ENCODE results near the gene EMC9.

EMC9 gene, protein sequence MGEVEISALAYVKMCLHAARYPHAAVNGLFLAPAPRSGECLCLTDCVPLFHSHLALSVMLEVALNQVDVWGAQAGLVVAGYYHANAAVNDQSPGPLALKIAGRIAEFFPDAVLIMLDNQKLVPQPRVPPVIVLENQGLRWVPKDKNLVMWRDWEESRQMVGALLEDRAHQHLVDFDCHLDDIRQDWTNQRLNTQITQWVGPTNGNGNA

DNA sequence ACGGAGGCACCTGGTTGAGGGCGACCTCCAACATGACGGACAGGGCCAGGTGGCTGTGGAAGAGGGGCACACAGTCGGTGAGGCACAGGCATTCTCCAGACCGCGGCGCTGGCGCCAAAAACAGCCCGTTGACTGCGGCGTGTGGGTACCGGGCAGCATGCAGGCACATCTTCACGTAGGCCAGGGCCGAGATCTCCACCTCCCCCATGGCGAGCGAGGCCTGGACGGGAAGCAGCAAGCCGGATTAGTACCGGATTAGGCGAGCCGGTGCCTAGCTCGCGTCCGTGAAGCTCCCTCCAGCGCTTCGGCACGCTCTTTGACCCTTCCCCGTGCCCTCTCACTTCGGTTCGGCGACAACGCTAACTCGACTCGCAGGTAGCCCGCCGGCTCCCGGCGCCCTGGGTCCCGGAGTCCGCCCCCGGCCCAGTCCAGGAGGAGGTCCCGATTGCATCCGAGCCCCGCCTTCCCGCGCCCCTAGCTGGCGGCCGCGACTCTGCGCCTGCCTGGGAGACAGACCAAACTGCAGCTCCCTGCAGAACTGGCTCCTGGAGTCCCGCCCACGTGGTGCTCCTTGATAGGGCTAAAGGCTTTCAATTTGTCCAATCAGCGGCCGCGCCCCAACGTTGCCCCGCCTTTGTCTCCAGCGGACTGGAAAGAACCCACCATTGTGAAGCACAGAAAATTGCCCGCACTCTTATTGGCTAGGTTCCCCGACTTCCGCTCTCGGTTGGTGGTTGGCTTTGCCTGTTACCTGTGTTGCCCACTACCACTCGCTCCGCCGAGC lies at the start of gene EMC9:
EMC9 (minus strand) TSS at position 495 of the 784 bp plus-strand sequence; CDS start at position 208, 287 bp downstream.
- peak; percentile 99 for DNase-seq

DNA sequence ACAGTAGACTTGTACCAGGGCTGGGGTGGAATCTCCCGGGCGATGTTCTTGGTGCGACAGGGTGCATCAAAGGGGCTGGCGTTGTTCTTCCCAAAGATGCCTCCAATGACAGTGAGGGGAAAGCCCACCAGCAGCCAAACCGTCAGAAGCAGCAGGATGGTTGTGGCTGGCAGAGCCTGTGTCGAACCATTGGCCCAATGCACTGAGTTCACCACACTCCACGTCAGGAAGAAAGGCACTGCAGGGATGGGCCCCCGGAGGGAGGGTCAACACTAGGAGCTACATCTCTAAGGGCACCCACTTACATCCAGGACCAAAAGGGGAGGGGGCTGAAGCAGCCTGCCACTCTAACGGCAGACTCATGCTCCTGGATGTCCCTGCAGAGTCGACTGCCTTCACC lies 49.0 kb upstream of the EMC9 start:
- no peak for DNase-seq

DNA sequence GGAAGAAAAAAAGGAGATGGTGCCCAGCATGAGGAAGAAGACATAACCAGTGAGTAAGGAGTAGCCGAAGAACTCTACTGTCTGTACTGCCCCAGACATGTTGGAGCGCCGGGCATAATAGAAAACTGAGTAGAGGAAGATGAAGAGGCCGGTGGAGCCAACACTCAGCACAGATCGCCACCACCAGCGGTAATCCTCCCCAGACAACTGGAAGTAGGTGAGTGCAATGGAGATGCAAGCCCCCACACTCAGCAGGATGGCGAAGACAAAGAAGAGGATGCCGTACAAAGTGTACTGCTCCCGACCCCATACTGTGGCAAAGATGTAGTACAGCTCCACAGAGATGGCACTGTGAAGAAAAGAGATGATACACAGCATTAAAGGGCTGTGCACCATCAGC lies 48.1 kb upstream of the EMC9 start:
- no peak for DNase-seq

DNA sequence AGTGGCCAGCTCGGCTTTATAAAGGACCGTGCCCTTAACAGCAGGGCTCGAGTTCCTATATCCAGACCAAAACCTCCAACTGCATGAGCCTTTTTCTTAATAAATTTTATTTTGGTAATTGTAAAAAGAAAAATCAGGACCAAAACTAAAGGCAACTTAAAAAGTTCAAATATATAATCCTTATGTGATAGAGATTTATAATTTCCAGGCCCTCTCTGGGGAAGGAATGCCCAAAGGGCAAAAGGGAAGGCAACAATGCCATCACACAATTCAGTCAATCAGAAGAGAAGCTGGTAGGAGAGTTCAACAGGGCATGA lies 47.6 kb upstream of the EMC9 start:
- DNase-seq = no peak

DNA sequence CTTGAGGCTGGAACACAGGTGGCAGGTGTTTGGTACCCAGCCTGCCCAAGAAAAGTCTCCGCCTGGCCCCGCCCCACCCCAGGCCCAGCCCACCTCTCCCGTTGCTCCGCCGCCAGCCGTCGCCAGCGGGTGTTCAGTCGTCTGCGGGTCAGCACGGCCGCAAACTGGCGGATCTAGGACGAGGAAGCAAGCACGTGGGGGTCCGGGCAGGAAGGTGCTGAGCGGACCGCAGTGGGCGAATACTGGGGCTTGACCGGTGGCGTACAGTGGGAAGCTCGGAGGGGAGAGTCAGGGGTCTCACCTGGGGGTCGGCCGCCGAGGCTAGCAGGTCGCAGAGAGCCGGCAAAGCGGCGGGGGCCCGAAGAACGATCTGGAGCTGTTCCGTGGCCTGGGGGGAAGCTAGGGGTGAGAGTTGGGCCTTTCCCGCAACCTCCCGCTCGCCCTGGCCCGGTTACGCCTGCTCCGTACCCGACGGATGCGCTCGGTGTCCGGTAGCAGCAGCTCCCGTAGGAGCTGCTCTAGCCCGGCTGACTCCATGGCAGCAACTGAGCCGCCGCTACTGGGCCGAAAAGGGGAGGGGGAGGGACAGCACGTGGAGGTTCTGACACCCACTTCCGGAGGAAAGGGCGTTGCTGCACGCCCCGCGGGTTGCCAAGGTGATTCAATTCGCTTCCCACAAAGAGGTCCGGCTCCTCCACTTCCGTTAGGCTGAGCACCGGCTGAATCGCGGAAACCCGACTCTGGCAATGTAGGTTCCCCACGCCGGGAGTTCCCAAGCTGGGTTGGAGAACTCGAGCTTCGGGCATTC lies 47.1 kb upstream of the EMC9 start, which contains the start of gene IPO4:
IPO4 (minus strand) TSS at position 566 of the 808 bp plus-strand sequence; CDS start at position 537, 29 bp downstream.
- peak; percentile 96 for DNase-seq

DNA sequence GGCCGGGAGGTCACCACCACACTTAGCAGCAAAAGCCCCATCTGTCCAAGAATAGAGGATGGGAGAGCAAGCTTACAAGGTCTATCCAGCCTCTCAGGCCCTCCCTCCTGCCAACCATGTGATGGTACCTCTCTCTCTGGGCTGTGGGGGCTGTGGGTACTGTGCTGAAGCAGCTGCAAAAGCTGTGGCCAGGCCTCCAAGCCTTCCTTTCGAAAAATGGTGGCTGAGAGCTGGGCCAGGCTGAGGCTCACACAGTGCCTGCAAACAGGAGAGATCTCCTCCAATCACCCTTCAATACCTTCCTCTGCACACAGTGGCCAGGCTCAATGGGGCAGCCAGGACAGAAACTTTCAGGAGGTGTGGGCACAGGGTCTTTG lies 46.1 kb upstream of the EMC9 start:
- no peak for DNase-seq

DNA sequence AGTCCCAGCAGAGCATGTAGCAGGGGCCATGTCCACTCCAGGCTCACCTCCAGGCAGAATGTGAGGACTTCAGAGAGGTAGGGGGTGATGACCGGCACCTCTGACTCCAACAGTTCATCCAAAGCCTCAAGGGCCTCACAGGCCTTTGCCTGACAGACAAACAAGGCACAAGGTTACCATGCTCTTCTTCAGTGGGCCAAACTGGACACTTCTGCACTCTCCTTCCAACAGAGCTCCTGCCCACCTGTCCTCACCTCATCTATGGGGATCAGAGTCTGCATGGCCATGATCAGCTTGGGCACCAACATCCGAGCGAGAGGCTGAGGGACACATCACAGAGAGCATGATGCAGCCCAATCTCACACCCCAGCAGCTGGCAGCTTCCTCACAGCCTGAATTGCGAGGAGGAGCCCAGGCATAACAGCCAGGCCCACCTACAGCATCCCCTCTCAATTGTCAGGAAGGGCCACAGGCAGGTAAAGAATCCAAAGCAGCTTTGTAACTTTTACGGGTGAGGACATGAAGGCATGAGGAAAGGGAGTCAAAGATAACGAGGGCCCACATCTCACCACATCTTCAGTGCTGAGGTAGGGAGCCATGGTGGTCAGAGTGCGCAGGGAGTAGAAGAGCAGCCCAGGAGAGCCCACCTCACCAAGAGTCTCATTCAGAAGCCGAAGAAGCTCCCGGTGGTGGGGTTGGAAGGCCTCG lies 45.6 kb upstream of the EMC9 start:
- no peak for DNase-seq

DNA sequence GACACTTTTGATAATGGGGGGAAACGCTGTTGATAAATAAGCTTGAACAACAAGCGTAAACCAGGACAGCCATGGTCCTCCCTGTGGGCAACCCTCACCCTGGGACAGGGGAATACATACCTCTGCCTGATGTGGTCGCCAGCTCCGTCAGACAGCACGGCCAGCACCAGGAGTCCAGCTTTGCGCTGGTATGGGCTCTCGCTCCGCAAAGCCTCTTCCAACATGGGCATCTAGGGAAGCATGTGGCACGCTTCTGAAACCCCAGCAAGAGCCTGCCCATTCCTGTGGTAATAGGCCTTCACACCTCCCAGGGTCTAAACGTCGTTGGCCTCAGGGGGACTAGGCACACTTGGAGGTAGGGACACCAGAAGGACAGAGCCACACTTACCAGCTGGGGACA lies 44.4 kb upstream of the EMC9 start:
- no peak for DNase-seq

DNA sequence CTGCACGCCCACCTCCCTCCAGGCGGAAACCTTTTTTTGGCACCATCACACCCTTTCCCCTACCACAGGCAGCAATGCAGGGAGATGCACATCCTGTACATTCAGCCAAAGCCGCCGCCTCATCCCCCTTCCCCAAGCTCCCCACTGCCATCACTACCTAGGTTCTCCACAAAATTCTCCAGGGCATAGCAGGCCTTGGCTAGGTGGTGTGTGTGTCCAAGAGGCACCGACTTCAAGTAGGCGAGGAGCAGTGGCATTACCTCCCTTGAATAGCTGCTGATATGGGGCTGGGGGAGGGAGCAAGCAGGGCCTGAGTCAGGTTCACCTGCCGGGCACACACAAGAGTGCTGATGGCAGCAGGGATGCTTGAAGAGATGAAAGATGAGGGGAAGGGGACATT lies 43.6 kb upstream of the EMC9 start:
- no peak for DNase-seq

DNA sequence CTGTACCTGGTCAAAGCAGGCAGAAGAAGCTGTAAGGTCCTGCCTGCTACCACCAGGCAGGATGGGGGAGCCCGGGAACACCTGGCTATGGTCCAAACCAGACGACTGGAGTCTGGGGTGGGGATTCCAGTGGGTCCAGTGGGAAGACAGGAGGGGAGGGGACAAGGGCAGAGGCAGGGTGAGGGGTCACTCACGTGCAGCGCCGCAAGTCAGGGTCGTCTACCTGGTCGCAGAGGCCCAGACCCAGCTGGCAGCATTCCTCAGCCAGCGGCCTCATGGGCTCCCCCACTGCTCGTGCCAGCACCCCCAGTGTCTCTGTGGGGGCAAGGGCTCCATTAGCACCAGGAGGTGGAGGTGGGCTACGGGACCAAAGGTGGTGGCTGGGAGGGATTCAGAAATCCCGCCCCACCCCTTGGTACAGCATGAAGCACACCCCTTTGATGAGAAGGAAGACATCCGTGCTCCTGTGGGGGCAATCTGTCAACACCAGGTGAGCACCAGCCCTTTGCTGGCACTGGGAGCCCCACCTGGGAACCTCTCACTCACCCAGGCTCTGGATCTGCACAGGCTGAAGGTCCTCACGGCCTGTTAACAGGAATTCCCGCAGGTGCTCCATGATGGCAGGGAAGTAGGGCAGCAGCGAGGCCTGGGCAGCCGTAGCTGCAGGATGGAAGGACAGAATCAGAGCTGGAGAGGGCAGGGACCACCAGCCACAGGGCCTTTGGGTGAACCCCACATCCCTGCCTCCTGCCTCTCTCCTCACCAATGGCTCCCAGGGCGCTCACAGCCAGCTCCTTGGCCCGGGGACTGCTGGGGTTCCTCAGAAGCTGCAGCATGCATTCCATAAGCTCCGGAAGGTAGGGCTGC lies 42.9 kb upstream of the EMC9 start:
- DNase-seq = no peak

DNA sequence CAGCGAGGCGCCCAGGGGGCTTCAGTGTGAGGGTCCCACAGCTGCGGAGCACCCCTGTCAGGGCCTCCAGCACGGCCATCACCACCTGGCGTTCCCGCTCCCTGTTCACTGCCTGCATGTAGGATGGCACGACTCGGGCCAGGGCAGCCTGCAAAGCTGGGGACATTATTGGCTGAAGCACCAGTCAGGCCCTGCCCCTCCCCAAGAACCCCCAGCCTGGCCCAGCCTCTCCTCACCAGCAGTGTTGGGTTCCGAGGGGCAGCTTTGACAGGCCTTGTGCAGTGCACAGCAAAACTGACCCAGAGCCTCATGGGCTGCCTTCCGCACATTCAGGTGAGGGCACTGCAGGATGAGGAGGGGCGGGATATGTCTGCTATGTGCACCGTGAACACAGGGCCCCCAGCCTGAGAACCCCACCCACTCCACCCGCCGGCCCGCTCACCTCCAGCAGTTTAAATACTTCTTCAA lies 41.7 kb upstream of the EMC9 start:
- DNase-seq = no peak

DNA sequence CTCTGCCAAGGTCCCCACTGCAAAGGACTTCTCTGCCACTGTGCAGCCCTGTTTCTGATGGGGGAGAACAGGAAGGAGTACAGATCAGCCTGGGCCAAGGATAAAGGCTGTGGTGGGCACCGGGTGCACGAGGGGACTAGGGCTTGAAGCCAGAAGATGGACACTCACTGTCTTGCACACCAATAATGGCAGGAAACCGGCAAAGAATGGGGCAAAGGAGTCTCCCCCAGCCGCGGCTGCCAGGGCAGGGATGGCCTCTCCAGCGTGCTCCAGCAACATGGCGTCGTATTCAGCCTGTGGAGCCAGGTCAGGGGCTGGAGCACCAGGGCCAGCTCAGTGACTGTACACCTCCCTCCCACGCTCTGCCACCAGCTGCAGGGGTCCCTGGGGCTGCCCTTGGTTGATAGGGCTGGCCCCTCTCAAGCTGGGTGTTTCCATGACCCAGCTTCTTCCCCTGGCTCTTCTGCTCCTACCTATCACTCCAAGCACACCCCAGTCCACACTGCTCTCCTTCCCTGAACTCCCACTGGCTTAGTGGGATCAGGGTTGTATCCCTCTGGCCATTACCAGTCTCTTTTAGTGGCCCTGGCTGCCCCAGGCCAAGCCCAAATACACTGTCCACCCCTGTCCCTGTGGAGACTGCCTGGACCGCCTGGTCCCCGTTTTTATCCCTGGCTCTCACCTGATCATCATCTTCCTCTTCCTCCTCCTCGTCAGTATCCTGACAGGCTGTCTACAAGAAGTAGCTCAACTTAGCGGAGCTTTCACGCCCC lies 40.9 kb upstream of the EMC9 start:
- no peak for DNase-seq

DNA sequence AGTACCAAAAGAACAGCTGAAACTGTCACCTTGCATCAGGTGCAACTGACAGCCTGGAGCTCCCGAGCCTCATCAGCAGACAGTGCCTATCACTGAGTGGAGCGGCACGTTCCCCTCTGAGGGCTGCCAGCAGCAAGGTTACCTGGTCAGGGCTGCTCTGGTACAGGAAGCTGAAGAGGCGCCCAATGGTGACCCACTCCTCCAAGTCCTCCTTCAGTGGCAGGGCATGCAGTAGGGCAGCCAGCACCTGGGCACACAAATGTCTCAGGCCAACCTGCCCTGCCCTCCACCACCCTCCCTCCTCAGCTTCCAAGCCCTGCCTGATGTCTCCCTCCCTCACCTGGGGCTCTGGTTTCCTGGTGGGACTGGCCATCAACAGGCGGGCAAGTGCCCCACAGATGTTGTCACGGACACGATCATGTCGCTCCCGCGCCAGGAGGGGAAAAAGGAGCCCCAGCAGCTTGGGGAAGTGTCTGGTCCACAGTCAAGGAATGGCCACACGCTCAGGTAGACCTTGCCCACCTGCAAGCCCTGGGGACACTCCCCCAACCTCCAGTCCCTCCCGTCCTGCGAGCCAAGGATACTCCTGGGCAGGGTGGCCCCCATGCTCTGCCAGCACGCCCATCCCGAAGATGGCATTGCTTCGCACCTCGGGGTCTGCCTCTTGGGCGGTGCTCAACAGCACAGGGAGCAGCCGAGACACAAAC lies 40.1 kb upstream of the EMC9 start:
- no peak for DNase-seq

DNA sequence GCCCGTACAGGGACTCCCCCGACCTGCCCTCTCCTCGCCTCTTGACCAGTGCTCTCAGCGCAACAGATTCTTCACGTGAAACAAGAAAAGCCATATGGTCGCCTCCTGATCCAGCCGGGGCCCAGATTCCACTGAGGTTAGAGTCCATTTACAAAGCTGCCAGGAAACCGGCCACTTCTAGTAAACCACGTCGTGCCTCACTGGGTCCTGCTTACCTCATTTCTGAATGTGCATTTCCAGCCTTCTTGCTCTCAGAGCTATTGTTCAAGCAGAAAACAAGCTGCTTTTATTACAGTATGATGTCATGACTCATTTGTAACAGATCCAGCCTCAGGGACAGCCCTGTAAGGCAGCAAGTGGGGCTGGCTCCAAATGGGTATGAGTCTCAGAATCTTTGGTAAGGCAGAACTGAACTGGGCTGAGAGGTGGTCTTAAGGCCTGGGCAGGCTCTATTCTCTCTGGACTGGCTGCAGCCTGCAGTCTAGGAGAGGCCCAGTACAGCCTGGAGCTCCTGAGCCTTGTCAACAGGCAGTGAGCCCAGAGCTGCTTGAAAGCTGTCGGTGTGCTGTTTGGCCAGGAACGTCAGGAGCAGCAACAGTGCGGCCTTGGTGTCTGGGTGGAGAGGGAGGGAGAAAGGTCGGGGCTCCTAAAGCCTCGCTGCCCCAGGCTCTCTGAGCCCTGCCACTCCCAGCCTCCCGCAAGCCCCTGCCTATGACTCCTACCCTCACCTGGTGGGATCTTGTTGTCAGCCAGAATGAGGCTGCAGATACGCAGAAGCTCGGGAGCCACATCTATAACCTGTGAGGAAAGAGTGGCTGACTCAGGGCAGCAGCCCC lies 38.8 kb upstream of the EMC9 start:
- DNase-seq = no peak

DNA sequence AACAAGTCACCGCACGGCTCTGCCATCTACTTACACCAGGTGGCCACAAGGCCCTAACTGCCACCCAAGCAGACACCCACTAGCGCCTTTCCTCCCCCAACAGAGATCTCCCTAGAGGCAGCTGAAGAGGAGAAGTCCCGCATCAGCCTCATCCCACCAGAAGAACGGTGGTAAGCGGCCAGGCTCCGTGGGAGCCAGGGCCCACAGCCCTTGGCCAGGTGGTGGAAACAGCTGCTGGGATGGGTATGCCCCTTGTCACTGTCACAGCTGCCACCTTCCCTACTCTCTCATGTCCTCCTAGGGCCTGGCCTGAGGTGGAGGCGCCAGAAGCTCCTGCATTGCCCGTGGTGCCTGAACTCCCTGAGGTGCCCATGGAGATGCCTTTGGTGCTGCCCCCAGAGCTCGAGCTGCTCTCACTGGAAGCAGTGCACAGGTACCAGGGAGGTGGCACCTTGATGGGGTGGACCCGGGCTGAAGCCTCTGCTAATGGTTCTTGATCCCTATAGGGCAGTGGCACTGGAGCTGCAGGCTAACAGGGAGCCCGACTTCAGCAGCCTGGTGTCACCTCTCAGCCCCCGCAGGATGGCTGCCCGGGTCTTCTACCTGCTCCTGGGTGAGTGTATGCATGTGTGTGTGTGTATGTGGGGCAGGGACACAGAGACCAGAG lies 38.0 kb upstream of the EMC9 start:
- DNase-seq = no peak

DNA sequence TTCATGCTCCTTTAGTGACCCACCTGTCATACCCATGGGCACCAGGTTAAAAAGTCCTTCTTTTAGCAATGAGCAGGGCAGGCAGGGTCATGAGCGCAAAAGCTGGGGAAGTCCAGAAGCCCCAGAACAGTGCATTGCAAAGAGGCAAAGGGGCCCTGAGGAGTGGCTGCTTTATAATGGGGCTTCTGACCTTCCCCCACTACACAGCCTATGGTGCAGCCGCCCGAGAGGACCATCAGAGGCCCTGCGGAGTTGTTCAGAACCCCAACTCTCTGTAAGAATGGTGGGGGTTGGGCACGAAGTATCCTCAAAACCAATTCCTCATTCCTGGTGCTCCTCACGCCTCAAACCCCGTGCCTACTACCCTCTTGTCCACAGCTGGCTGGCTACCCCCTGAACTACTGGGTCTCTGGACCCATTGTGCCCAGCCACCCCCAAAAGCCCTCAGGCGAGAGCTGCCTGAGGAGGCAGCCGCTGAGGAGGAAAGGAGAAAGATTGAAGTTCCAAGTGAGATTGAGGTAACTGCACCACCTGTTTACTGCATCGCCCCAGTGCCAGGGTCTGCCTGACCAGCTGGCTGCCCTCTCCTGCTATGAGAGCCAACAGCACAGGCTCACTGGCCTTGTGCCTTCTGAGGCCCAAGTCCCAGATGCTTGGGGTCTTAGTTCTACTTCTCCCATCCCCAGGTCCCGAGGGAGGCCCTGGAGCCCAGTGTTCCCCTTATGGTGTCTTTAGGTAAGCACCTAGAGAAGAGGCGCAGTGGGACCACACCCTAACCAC lies 37.2 kb upstream of the EMC9 start:
- DNase-seq = no peak

DNA sequence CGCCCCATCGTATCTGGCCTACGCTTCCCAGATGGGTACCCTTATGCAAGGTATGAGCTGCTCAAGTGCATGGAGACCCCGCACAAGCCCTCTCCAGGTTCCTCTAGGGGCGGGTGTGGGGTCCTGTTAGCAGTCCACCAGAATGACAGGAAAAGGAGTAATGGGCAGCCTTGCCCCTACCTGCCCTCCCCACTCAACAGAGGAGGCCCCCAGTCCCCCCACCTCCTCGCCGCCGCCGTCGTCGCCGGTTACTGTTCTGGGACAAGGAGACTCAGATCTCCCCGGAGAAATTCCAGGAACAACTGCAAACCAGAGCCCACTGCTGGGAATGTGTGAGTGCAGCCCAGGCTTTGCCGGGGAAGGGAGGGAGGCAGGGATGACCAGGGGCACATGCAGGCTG lies 36.5 kb upstream of the EMC9 start:
- DNase-seq = no peak

Measured in OCI-M1 (cell line).